Stimulated activated CD8-positive, alpha-beta memory T cell treated with anti-CD3 and anti-CD28 coated beads, Interleukin-15, amount 100 ng/mL, for 4 hours (primary cell): ENCODE results near the gene IVL.

Source experiments
- DNase-seq, 2 donors: peaks; one replicate each; pipeline ENCODE4 v3.0.0-alpha.2; 2020; ENCODE audit warnings: low read depth in 2 of 2

IVL gene

DNA sequence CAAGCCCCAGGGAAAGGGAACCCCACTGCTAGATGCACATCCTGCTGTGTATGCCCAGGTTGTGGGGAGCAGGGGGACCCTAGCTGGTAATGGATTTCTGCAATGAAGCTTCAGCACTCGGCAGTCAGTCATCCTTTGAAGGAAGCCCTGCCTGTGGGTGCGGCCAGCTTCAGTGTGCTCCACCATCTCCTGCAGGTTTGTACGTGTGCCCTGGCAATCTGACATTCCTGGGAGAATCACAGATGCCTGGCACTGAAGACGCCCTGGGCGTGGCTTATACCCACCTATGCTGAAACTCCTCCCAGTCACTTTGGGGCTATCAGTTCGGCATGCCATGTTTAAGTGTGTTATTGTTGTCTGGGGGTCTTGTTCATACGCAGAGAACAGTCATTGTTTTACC is 45.4 kb downstream of the IVL start:
- no peak for DNase-seq

DNA sequence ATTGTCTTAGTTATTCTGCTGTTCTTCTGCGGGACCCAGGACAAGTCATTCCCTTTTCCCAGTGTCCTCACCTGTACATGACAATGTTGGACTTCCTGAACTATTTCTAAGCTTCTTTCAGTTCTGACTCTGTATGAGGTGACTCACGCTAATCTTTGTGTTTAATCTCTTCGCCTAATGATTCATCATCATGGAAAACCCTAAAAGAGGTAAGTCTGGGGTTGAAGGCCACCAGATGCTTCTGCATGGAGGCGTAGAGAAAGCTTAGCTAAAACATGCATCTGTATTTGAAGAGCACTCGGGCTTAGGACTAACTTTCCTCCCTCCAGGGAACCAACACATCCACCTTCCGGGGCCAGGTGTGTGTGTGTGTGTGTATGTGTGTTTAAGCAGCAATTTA is 46.1 kb downstream of the IVL start:
- DNase-seq, result no peak

GRCh38 chr1:152957561-152957960 is 49.2 kb downstream of the IVL start:
- no peak for DNase-seq

DNA sequence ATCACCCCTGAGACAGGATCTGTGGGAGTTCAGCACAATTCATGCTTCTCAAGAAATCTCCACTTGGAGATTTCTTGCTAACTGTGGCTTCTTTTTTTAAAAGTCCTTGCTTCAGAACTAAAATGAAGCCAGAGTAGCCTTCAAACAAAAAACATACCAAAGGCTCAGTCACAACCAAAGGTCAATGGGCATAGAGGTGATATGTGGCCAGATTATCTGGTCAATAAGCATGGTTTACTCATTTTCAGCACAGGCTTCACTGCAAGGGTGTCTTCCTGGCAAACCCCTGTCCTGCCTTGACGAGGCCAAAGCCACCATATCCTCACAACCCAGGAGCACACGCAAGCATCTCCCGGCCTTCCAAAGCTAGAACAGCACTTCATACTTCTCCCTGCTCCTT is 50.9 kb downstream of the IVL start:
- no peak for DNase-seq

GRCh38 chr1:152959801-152960451 is 51.6 kb downstream of the IVL start:
- no peak for DNase-seq

DNA sequence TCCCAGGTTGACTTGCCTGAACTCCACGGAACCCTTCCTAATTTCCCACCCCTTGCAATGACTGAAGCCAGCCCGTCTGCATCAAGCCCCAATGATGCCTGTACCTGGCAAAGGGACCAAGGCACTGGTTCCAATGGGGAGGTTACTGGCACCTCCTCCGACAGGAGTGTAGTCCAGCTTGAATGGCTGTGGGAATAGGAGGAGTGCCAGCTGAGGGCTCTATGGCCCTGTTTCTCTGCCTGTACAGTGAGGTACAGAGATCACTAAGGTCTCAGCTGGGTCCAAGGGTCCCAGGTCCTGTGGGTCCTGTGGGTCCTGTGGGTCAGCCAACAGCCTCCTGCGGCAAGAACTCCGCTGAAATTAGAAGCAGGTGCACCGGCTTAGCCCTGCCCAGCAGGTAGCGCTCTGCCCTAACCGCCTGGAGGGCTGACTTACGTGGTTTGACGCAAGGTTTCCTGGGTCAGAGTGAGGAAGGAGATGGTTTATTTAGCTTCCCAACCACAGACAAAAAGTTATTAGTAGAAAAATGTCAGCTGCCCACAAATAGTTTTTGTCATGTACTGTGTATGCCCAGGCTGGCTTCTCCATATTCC is 52.2 kb downstream of the IVL start:
- no peak for DNase-seq
